K562 (cell line): ENCODE results near the gene PPIF. TPM values are rescaled to one million over a fixed set of nuclear protein-coding genes. Genes with fewer than 3 reads are reported as not detected.

Experiments
- BRD9 ChIP-seq: fragments of 450-650 bp; IDR thresholded peaks from 2 replicates; pipeline ENCODE4 v1.6.1; 2018; ENCODE audit warnings: low read depth; ENCODE audit not compliant: partially characterized antibody
- CHCHD3 ChIP-seq: fragments of 250-450 bp; sonication (Bioruptor Pico); IDR thresholded peaks from 2 replicates; pipeline ENCODE4 v2.1.2; 2022; ENCODE audit warnings: mild to moderate bottlenecking
- COPS2 ChIP-seq: fragments of 450-650 bp; conservative IDR thresholded peaks from 2 replicates; pipeline ENCODE4 v1.6.1; 2016; ENCODE audit warnings: mild to moderate bottlenecking, moderate library complexity
- DACH1 ChIP-seq: fragments of 450-650 bp; IDR thresholded peaks from 2 replicates; pipeline ENCODE4 v1.6.1; 2018; ENCODE audit not compliant: partially characterized antibody
- EHMT2 ChIP-seq: fragments of 450-650 bp; IDR thresholded peaks from 2 replicates; pipeline ENCODE4 v1.6.1; 2018; ENCODE audit warnings: antibody characterized with exemption
- ETS2 ChIP-seq: IDR thresholded peaks from 2 replicates; pipeline ENCODE4 v1.6.1; 2016; ENCODE audit warnings: borderline replicate concordance, missing genetic modification characterization, mild to moderate bottlenecking, moderate library complexity, missing compliant biosample characterization; ENCODE audit not compliant: poor library complexity, severe bottlenecking
- HNRNPL ChIP-seq: fragments of 200-400 bp; formaldehyde crosslinking; IDR thresholded peaks from 2 replicates; pipeline ENCODE4 v1.6.1; 2017; ENCODE audit warnings: low read depth, mild to moderate bottlenecking, low read length
- NR2C2 ChIP-seq, 2 experiments: fragments of 200-800 bp in 1 of 2; sonication (Bioruptor generic) in 1 of 2; sonication (generic) in 1 of 2; formaldehyde crosslinking in 1 of 2; IDR thresholded peaks; 2 replicates each; pipeline versions ENCODE4 v1.6.1 to v1.8.0; 2016 to 2022; ENCODE audit warnings: mild to moderate bottlenecking in 1 of 2, missing compliant biosample characterization in 1 of 2, missing genetic modification characterization in 1 of 2, missing genetic modification reagents in 1 of 2
- PCBP2 ChIP-seq: fragments of 200-400 bp; formaldehyde crosslinking; IDR thresholded peaks from 2 replicates; pipeline ENCODE4 v1.6.1; 2018; ENCODE audit warnings: low read length, low read depth, mild to moderate bottlenecking, moderate library complexity; ENCODE audit not compliant: poor library complexity, severe bottlenecking
- TAF9B ChIP-seq: fragments of 450-650 bp; IDR thresholded peaks from 2 replicates; pipeline ENCODE4 v1.6.1; 2018; ENCODE audit warnings: mild to moderate bottlenecking; ENCODE audit not compliant: partially characterized antibody
- TEAD4 ChIP-seq, 2 experiments: sonication (generic) in 1 of 2; formaldehyde crosslinking in 1 of 2; IDR thresholded peaks; 2 replicates each; pipeline versions ENCODE4 v1.6.1 to v1.8.0; 2012 to 2022; ENCODE audit warnings: borderline replicate concordance in 1 of 2, inconsistent platforms in 1 of 2, low read length in 1 of 2, mild to moderate bottlenecking in 1 of 2, missing genetic modification reagents in 1 of 2
- TRIM24 ChIP-seq, 2 experiments: fragments of 450-650 bp; IDR thresholded peaks; 2 replicates each; pipeline ENCODE4 v1.6.1; 2016
- TSC22D4 ChIP-seq: fragments of 450-650 bp; IDR thresholded peaks from 2 replicates; pipeline ENCODE4 v1.6.1; 2016; ENCODE audit warnings: missing genetic modification characterization, missing biosample characterization, control low read depth
- ZBTB17 ChIP-seq: fragments of 450-650 bp; formaldehyde crosslinking; IDR thresholded peaks from 2 replicates; pipeline ENCODE4 v1.4.0; 2020; ENCODE audit warnings: mild to moderate bottlenecking
- ZNF584 ChIP-seq: fragments of 200-800 bp; sonication (Bioruptor generic); IDR thresholded peaks from 2 replicates; pipeline ENCODE4 v1.6.1; 2016; ENCODE audit warnings: low read depth, mild to moderate bottlenecking, missing genetic modification characterization, missing compliant biosample characterization
- polyA plus RNA-seq, 8 experiments: library from polyadenylated mRNA; depleted of rRNA in 4 of 8; stranded (reverse) in 5 of 8; unstranded in 3 of 8; fragments of >200 nt; fragmentation: Nextera tagmentation in 2 of 8; fragmentation: Illumina TruSeq in 1 of 8; extraction: Ambion mirVana in 2 of 8; extraction: Trizol in 1 of 8; gene quantifications; 2 replicates each; pipeline versions ENCODE4 v1.2.1 to v1.2.3, GENCODE V29; 2011 to 2014; ENCODE audit warnings: inconsistent platforms in 1 of 8, missing spikeins in 1 of 8
- total RNA-seq, 7 experiments: library from RNA; depleted of rRNA in 6 of 7; stranded (reverse); fragments of >200 nt in 6 of 7; fragmentation: Illumina TruSeq in 2 of 7; extraction: Trizol in 2 of 7; gene quantifications; 2 replicates each; pipeline versions ENCODE4 v1.2.1 to v1.2.3, GENCODE V29; 2011 to 2021; ENCODE audit warnings: low replicate concordance in 1 of 7
- TF ChIP-seq, protein P1 (sequence below): fragments of 250-450 bp; sonication (Bioruptor Pico); IDR thresholded peaks from 2 replicates; pipeline ENCODE4 v1.5.1; 2021; ENCODE audit warnings: mild to moderate bottlenecking
- TF ChIP-seq, protein P2 (sequence below): IDR thresholded peaks from 3 replicates; pipeline ENCODE4 v1.6.1; 2011; ENCODE audit warnings: borderline replicate concordance, mild to moderate bottlenecking; ENCODE audit not compliant: insufficient read length, insufficient read depth
- TF ChIP-seq, protein P3 (sequence below): sonication (generic); formaldehyde crosslinking; IDR thresholded peaks from 2 replicates; pipeline ENCODE4 v1.8.1; 2023; ENCODE audit warnings: mild to moderate bottlenecking, missing genetic modification reagents, moderate library complexity
- TF ChIP-seq, protein P4 (sequence below): fragments of 250-450 bp; sonication (Bioruptor Pico); IDR thresholded peaks from 2 replicates; pipeline ENCODE4 v1.4.0; 2020
- TF ChIP-seq, protein P5 (sequence below): fragments of 450-650 bp; formaldehyde crosslinking; IDR thresholded peaks from 2 replicates; pipeline ENCODE4 v1.4.0; 2020; ENCODE audit warnings: mild to moderate bottlenecking, mixed read lengths

The PPIF gene
- total and polyA plus RNA-seq, 9 of the 15 experiments (the other 6 are each of a cell fraction or from before 2014, with no cell fraction given), result 40.9 to 287 (median 117) TPM

DNA sequence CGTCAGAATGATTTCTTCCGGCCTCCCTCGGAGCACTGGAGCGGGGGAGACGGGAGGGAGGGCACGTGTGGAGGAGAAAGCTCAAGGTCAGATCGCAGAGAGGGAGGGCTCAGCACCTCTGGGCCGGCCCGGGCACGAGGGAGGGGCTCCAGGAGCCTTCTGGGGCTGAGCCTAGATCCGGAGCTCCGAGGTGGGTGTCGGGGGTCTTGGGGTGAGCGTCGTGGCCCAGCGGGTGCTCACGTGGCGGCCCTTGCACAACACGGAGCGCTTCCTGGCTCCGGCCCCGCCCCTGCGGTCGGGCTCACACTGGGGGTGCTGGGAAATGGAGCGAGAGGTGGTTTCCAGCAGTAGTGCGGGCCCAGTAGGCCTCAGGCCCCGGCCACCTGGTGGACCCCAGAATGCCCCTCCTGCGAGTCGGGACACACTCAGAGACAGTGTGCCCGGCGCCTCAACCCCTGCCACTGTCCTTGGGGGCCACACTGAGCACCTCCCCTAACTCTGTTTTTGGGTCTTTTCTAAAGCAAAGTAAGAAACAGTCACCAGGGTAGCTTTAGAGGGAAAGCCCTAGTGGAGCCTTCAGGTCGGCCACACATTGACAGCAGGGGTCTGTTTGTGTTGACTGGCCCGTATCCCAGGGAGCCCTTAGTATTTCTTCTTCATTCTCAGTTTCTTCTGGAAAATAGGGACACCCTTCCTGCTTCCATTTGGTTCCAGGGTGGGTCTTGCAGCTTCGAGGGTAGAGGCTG, 798 bp downstream of the PPIF start (continued):
- TF ChIP-seq, protein P1, sequence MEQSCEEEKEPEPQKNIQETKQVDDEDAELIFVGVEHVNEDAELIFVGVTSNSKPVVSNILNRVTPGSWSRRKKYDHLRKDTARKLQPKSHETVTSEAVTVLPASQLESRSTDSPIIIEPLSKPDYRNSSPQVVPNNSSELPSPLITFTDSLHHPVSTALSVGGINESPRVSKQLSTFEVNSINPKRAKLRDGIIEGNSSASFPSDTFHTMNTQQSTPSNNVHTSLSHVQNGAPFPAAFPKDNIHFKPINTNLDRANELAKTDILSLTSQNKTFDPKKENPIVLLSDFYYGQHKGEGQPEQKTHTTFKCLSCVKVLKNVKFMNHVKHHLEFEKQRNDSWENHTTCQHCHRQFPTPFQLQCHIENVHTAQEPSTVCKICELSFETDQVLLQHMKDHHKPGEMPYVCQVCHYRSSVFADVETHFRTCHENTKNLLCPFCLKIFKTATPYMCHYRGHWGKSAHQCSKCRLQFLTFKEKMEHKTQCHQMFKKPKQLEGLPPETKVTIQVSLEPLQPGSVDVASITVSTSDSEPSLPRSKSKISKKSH, result no peak
- TF ChIP-seq BRD9, result no peak
- TF ChIP-seq, protein P2, sequence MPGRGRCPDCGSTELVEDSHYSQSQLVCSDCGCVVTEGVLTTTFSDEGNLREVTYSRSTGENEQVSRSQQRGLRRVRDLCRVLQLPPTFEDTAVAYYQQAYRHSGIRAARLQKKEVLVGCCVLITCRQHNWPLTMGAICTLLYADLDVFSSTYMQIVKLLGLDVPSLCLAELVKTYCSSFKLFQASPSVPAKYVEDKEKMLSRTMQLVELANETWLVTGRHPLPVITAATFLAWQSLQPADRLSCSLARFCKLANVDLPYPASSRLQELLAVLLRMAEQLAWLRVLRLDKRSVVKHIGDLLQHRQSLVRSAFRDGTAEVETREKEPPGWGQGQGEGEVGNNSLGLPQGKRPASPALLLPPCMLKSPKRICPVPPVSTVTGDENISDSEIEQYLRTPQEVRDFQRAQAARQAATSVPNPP, result no peak
- no peak for TF ChIP-seq TSC22D4 (tag)
- no peak for TF ChIP-seq EHMT2
- TF ChIP-seq TRIM24 (IDR thresholded peaks at IDR 0.05), result peak in 1 of 2 experiments; percentile 35; a peak in 1 of 4 replicates
- TF ChIP-seq ETS2 (tag), result no peak
- 0 out of 2 replicates have a peak, but pooled peaks have one; percentile 75 for TF ChIP-seq ZNF584 (CRISPR knock-in tag)
- TF ChIP-seq, protein P3, sequence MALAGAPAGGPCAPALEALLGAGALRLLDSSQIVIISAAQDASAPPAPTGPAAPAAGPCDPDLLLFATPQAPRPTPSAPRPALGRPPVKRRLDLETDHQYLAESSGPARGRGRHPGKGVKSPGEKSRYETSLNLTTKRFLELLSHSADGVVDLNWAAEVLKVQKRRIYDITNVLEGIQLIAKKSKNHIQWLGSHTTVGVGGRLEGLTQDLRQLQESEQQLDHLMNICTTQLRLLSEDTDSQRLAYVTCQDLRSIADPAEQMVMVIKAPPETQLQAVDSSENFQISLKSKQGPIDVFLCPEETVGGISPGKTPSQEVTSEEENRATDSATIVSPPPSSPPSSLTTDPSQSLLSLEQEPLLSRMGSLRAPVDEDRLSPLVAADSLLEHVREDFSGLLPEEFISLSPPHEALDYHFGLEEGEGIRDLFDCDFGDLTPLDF, result peak; percentile 64
- no peak for TF ChIP-seq COPS2
- TF ChIP-seq HNRNPL, result no peak
- no peak for TF ChIP-seq NR2C2 (CRISPR knock-in tag; IDR thresholded peaks at IDR 0.05)
- peak; percentile 45; the same call in 1 of the 2 replicates for TF ChIP-seq NR2C2 (tag; IDR thresholded peaks at IDR 0.05)
- TF ChIP-seq, protein P4, sequence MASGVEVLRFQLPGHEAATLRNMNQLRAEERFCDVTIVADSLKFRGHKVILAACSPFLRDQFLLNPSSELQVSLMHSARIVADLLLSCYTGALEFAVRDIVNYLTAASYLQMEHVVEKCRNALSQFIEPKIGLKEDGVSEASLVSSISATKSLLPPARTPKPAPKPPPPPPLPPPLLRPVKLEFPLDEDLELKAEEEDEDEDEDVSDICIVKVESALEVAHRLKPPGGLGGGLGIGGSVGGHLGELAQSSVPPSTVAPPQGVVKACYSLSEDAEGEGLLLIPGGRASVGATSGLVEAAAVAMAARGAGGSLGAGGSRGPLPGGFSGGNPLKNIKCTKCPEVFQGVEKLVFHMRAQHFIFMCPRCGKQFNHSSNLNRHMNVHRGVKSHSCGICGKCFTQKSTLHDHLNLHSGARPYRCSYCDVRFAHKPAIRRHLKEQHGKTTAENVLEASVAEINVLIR (CRISPR knock-in tag), result no peak
- TF ChIP-seq PCBP2, result no peak
- no peak for TF ChIP-seq DACH1
- TF ChIP-seq TAF9B, result no peak
- 0 out of 2 replicates have a peak, but pooled peaks have one; percentile 8 for TF ChIP-seq TEAD4 (IDR thresholded peaks at IDR 0.05; ENCODE audit: low read length)
- TF ChIP-seq TEAD4 (CRISPR knock-in tag; IDR thresholded peaks at IDR 0.05; ENCODE audit: borderline replicate concordance), result peak; percentile 69; the same call in 1 of the 2 replicates
- TF ChIP-seq, protein P5, sequence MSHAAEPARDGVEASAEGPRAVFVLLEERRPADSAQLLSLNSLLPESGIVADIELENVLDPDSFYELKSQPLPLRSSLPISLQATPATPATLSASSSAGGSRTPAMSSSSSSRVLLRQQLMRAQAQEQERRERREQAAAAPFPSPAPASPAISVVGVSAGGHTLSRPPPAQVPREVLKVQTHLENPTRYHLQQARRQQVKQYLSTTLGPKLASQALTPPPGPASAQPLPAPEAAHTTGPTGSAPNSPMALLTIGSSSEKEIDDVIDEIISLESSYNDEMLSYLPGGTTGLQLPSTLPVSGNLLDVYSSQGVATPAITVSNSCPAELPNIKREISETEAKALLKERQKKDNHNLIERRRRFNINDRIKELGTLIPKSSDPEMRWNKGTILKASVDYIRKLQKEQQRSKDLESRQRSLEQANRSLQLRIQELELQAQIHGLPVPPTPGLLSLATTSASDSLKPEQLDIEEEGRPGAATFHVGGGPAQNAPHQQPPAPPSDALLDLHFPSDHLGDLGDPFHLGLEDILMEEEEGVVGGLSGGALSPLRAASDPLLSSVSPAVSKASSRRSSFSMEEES, result no peak
- no peak for TF ChIP-seq CHCHD3 (CRISPR knock-in tag)
- TF ChIP-seq ZBTB17 (CRISPR knock-in tag), result peak; percentile 63; the same call in 1 of the 2 replicates
